GM19397 (cell line): Measurements from ENCODE around the gene ADGRB3.
"Not testable (repeated sequence)": the region's sequence is repeated elsewhere in the genome, so short reads cannot be mapped to it uniquely, and the experiment has no call there.

Experiments
- ATAC-seq: cut with Tn5 transposase; IDR thresholded peaks from one replicate; pipeline ENCODE4 v1.9.1; 2021; ENCODE audit warnings: mild to moderate bottlenecking, moderate library complexity; ENCODE audit not compliant: unreplicated experiment

The ADGRB3 gene

GRCh38 chr6:69391106-69391505 lies 756.0 kb downstream of the ADGRB3 start:
- no peak for ATAC-seq

GRCh38 chr6:69392745-69393144 lies 757.7 kb downstream of the ADGRB3 start:
- no peak for ATAC-seq

GRCh38 chr6:69398311-69398710 lies 763.2 kb downstream of the ADGRB3 start:
- no peak for ATAC-seq

GRCh38 chr6:69398729-69399128 lies 763.6 kb downstream of the ADGRB3 start:
- ATAC-seq = no peak

- ATAC-seq = no peak
Observed at GRCh38 chr6:69408886-69409285, 773.8 kb downstream of the ADGRB3 start.

- no peak for ATAC-seq
Observed at GRCh38 chr6:69416776-69417175, 781.7 kb downstream of the ADGRB3 start.

- ATAC-seq = no peak
Observed at GRCh38 chr6:69421269-69421668, 786.2 kb downstream of the ADGRB3 start.

GRCh38 chr6:69422020-69422419 lies 786.9 kb downstream of the ADGRB3 start:
- no peak for ATAC-seq

- ATAC-seq = no peak
Observed at GRCh38 chr6:69422475-69422874, 787.4 kb downstream of the ADGRB3 start.

GRCh38 chr6:69423785-69424184 lies 788.7 kb downstream of the ADGRB3 start:
- ATAC-seq = no peak

GRCh38 chr6:69424581-69424980 lies 789.5 kb downstream of the ADGRB3 start:
- ATAC-seq = no peak

- no peak for ATAC-seq
Observed at GRCh38 chr6:69427882-69428281, 792.8 kb downstream of the ADGRB3 start.

GRCh38 chr6:69432168-69432567 lies 797.1 kb downstream of the ADGRB3 start:
- not testable (repeated sequence) for ATAC-seq

GRCh38 chr6:69433116-69433515 lies 798.0 kb downstream of the ADGRB3 start:
- ATAC-seq = not testable (repeated sequence)

- ATAC-seq = no peak
Observed at GRCh38 chr6:69438113-69438512, 803.0 kb downstream of the ADGRB3 start.
